H1 (cell line): ENCODE data around the gene TNC. TPM values are rescaled to one million over a fixed set of nuclear protein-coding genes. Genes with fewer than 3 reads are reported as not detected.

ENCODE experiments used
- CTCF ChIA-PET: fragments of 300-600 bp; sonication (Branson Sonifier 250); formaldehyde crosslinking; loops from one replicate; lab custom pipeline; 2021; ENCODE audit not compliant: partially characterized antibody; lab: Charles Lee
- POLR2A ChIA-PET: fragments of 300-600 bp; sonication (Branson Sonifier 250); formaldehyde crosslinking; loops from one replicate; lab custom pipeline; 2021; ENCODE audit warnings: inconsistent platforms; ENCODE audit not compliant: partially characterized antibody; lab: Charles Lee
- DNase-seq, 2 experiments: peaks; one replicate each; pipeline versions ENCODE4 v3.0.0 to v3.0.0-alpha.2; 2010 to 2022; ENCODE audit warnings: low spot score in 2 of 2, low read depth in 1 of 2, mixed read lengths in 1 of 2
- FAIRE-seq: peaks from 2 replicates; lab custom pipeline; 2011; peaks lifted over from hg19 to GRCh38; lab: Jason Lieb, UNC
- H2AFZ ChIP-seq: 2 replicates; pipeline ENCODE4 v1.8.1; 2012; ENCODE audit warnings: low read length, inconsistent platforms
- H2AK5ac ChIP-seq: 2 replicates; pipeline ENCODE4 v1.6.1; 2013; ENCODE audit warnings: low read depth, low read length
- H2BK120ac ChIP-seq: replicated peaks from 2 replicates; pipeline ENCODE3; 2013; ENCODE audit warnings: low read depth, low read length, inconsistent platforms
- H2BK12ac ChIP-seq: 2 replicates; pipeline ENCODE4 v1.6.1; 2013; ENCODE audit warnings: low read depth, low read length
- H2BK15ac ChIP-seq: 2 replicates; pipeline ENCODE4 v1.6.1; 2013; ENCODE audit warnings: low read length
- H2BK20ac ChIP-seq: 2 replicates; pipeline ENCODE4 v1.6.1; 2013; ENCODE audit warnings: low read length
- H2BK5ac ChIP-seq: 2 replicates; pipeline ENCODE4 v1.6.1; 2013; ENCODE audit warnings: low read depth, low read length
- H3K14ac ChIP-seq: 2 replicates; pipeline ENCODE4 v1.6.1; 2013; ENCODE audit warnings: inconsistent platforms; ENCODE audit not compliant: insufficient read length
- H3K18ac ChIP-seq: 2 replicates; pipeline ENCODE4 v1.6.1; 2013; ENCODE audit warnings: low read length; ENCODE audit errors: extremely low read depth
- H3K23ac ChIP-seq: 2 replicates; pipeline ENCODE4 v1.6.1; 2013; ENCODE audit warnings: inconsistent platforms; ENCODE audit not compliant: insufficient read length
- H3K23me2 ChIP-seq: 2 replicates; pipeline ENCODE4 v1.6.1; 2013; ENCODE audit warnings: low read depth, low read length
- H3K27ac ChIP-seq: 2 replicates; pipeline ENCODE4 v1.6.1; 2011; ENCODE audit warnings: low read depth, low read length, inconsistent platforms
- H3K27me3 ChIP-seq, 4 experiments: replicated peaks in 1 of 4; 1 replicate in 1 of 4; 2 replicates in 3 of 4; pipeline versions ENCODE4 v1.6.1 to v1.8.1; 2011 to 2013; ENCODE audit warnings: low read length in 3 of 4, mild to moderate bottlenecking in 3 of 4, inconsistent platforms in 2 of 4, mixed read lengths in 2 of 4, moderate library complexity in 1 of 4; ENCODE audit not compliant: control insufficient read depth in 3 of 4, insufficient read depth in 3 of 4; ENCODE audit errors: extremely low read depth in 1 of 4
- H3K36me3 ChIP-seq, 4 experiments: 2 replicates each; pipeline versions ENCODE4 v1.6.1 to v1.8.1; 2011 to 2013; ENCODE audit warnings: mild to moderate bottlenecking in 4 of 4, low read length in 3 of 4, moderate library complexity in 2 of 4, control low read depth in 1 of 4, inconsistent platforms in 1 of 4; ENCODE audit not compliant: insufficient read depth in 4 of 4, control insufficient read depth in 2 of 4
- H3K4ac ChIP-seq: replicated peaks from 2 replicates; pipeline ENCODE3; 2013; ENCODE audit warnings: low read length, low read depth, mixed read lengths, inconsistent platforms; ENCODE audit not compliant: insufficient read length
- H3K4me1 ChIP-seq, 4 experiments: replicated peaks in 1 of 4; 1 replicate in 1 of 4; 2 replicates in 3 of 4; pipeline versions ENCODE4 v1.6.1 to v1.8.1; 2011 to 2013; ENCODE audit warnings: low read length in 3 of 4, inconsistent platforms in 2 of 4, mixed read lengths in 1 of 4; ENCODE audit not compliant: insufficient read depth in 4 of 4, control insufficient read depth in 3 of 4
- H3K4me2 ChIP-seq, 2 experiments: 2 replicates each; pipeline versions ENCODE4 v1.6.1 to v1.8.1; 2011 to 2013; ENCODE audit warnings: low read depth in 2 of 2, low read length in 2 of 2, control low read depth in 1 of 2, inconsistent platforms in 1 of 2, mild to moderate bottlenecking in 1 of 2; ENCODE audit not compliant: insufficient read depth in 1 of 2
- H3K4me3 ChIP-seq, 4 experiments: fragments of 200-600, 300-600 bp in 1 of 4; sonication (generic), shearing (Covaris generic), sonication (Bioruptor Twin) in 1 of 4; 2 replicates each; pipeline versions ENCODE4 v1.5.1 to v1.8.1; 2011 to 2016; ENCODE audit warnings: low read length in 4 of 4, low read depth in 3 of 4, control low read depth in 2 of 4, inconsistent platforms in 2 of 4, mild to moderate bottlenecking in 2 of 4, mixed read lengths in 1 of 4, moderate library complexity in 1 of 4; ENCODE audit not compliant: insufficient read depth in 2 of 4; ENCODE audit errors: extremely low read depth in 1 of 4
- H3K56ac ChIP-seq: replicated peaks from 2 replicates; pipeline ENCODE3; 2013; ENCODE audit warnings: low read depth, mild to moderate bottlenecking, mixed read lengths, low read length, inconsistent platforms; ENCODE audit not compliant: insufficient read length
- H3K79me1 ChIP-seq: 2 replicates; pipeline ENCODE4 v1.6.1; 2013; ENCODE audit warnings: low read depth, low read length, control low read depth
- H3K79me2 ChIP-seq, 2 experiments: 2 replicates each; pipeline versions ENCODE4 v1.6.1 to v1.8.1; 2012 to 2013; ENCODE audit warnings: low read length in 2 of 2, mild to moderate bottlenecking in 2 of 2, inconsistent platforms in 1 of 2; ENCODE audit not compliant: insufficient read depth in 2 of 2, control insufficient read depth in 1 of 2
- H3K9ac ChIP-seq, 4 experiments: replicated peaks in 1 of 4; 1 replicate in 1 of 4; 2 replicates in 3 of 4; pipeline versions ENCODE4 v1.6.1 to v1.8.1; 2011 to 2013; ENCODE audit warnings: low read depth in 3 of 4, low read length in 3 of 4, control low read depth in 2 of 4, mild to moderate bottlenecking in 2 of 4, moderate library complexity in 2 of 4, inconsistent platforms in 1 of 4; ENCODE audit errors: extremely low read depth in 1 of 4
- H3K9me3 ChIP-seq, 2 experiments: 2 replicates each; pipeline versions ENCODE4 v1.6.1 to v1.8.1; 2012 to 2013; ENCODE audit warnings: mild to moderate bottlenecking in 2 of 2, moderate library complexity in 2 of 2, control low read depth in 1 of 2, inconsistent platforms in 1 of 2, low read depth in 1 of 2, low read length in 1 of 2, mixed read lengths in 1 of 2; ENCODE audit not compliant: insufficient read depth in 2 of 2
- H4K20me1 ChIP-seq, 2 experiments: replicated peaks in 1 of 2; 2 replicates each; pipeline versions ENCODE3 to v1.8.1; 2011 to 2013; ENCODE audit warnings: inconsistent platforms in 2 of 2, low read length in 2 of 2, mild to moderate bottlenecking in 1 of 2; ENCODE audit not compliant: insufficient read depth in 2 of 2, control insufficient read depth in 1 of 2
- H4K5ac ChIP-seq: 2 replicates; pipeline ENCODE4 v1.6.1; 2013; ENCODE audit warnings: low read length, low read depth, mixed read lengths, inconsistent platforms; ENCODE audit not compliant: insufficient read length
- H4K8ac ChIP-seq: 2 replicates; pipeline ENCODE4 v1.8.0; 2013; ENCODE audit warnings: mild to moderate bottlenecking, moderate library complexity, low read length, inconsistent platforms; ENCODE audit not compliant: insufficient read depth; ENCODE audit errors: extremely low read depth
- H4K91ac ChIP-seq: replicated peaks from 2 replicates; pipeline ENCODE3; 2013; ENCODE audit warnings: low read length, mixed read lengths, inconsistent platforms; ENCODE audit not compliant: insufficient read length
- BRCA1 ChIP-seq: IDR thresholded peaks from 2 replicates; pipeline ENCODE4 v1.6.1; 2012; ENCODE audit warnings: low read depth, low read length, improper control_type of control experiment
- CTBP2 ChIP-seq: IDR thresholded peaks from 2 replicates; pipeline ENCODE4 v1.7.0; 2011; ENCODE audit warnings: borderline replicate concordance, mild to moderate bottlenecking, moderate library complexity, mixed read lengths, low read length; ENCODE audit not compliant: insufficient read depth, insufficient read length
- NRF1 ChIP-seq: IDR thresholded peaks from 2 replicates; pipeline ENCODE4 v1.6.1; 2011; ENCODE audit warnings: mild to moderate bottlenecking, low read depth, low read length, improper control_type of control experiment
- WGBS, 2 experiments: shearing (Covaris generic) in 1 of 2; methylation state at CpG; one replicate each; pipeline versions ENCODE4 v1.1.6 to v1.1.7; 2013 to 2015; ENCODE audit warnings: low lambda C conversion rate in 2 of 2, mixed read lengths in 2 of 2, inconsistent platforms in 1 of 2, low coverage in 1 of 2, missing lambda C conversion rate in 1 of 2; ENCODE audit not compliant: insufficient replicate concordance in 2 of 2, insufficient coverage in 1 of 2, insufficient read length in 1 of 2; ENCODE audit errors: extremely low coverage in 1 of 2, missing lambda C conversion rate in 1 of 2; 5-methylcytosine and 5-hydroxymethylcytosine counted together
- polyA plus RNA-seq, 7 experiments: library from polyadenylated mRNA; depleted of rRNA in 3 of 7; stranded (reverse) in 5 of 7; unstranded in 2 of 7; fragments of >200 nt in 5 of 7; fragments of 200-250 nt in 2 of 7; gene quantifications; 1 replicate in 5 of 7; 2 replicates in 1 of 7; 4 replicates in 1 of 7; pipeline versions ENCODE4 v1.2.1 to v1.2.3, GENCODE V29; 2011 to 2013; ENCODE audit warnings: missing spikeins in 2 of 7, mixed read lengths in 2 of 7
- total RNA-seq: library from RNA; stranded (reverse); fragmentation: NEBNext Ultra II Directional; extraction: Animal tissue kit (Norgen Biotek cat#: 25700); gene quantifications from 2 replicates; pipeline ENCODE4 v1.2.1, GENCODE V29; 2021

The TNC gene
- total and polyA plus RNA-seq, 2 of the 8 experiments (the other 6 are each of a cell fraction or from before 2014, with no cell fraction given): 6.2 to 11.4 TPM

GRCh38 chr9:114981063-114981462 lies 136.9 kb downstream of the TNC start:
- Histone ChIP-seq H3K27me3 (no peaks in the 10 kb centered on the region; a peak in 3 of 7 replicates), H3K56ac (no peak overlapping the region), H3K4me1 (no peaks in the 10 kb centered on the region), H3K14ac (no peak overlapping the region), H3K4me2 (no peak overlapping the region), H2BK120ac (no peak overlapping the region), H2AK5ac (no peak overlapping the region), H3K27ac (no peak overlapping the region), H4K5ac (no peak overlapping the region), H3K23ac (no peak overlapping the region), H2AFZ (no peak overlapping the region), H3K36me3 (no peaks in the 10 kb centered on the region), H3K18ac (no peak overlapping the region), H3K79me1 (no peaks in the 10 kb centered on the region), H2BK5ac (no peak overlapping the region), H3K9ac (no peak overlapping the region), H3K23me2 (no peaks in the 10 kb centered on the region), H2BK12ac (no peak overlapping the region), H3K79me2 (no peaks in the 10 kb centered on the region), H3K4ac (no peak overlapping the region), H4K20me1 (no peaks in the 10 kb centered on the region), H4K8ac (no peak overlapping the region), H2BK20ac (no peak overlapping the region), H3K9me3 (no peaks in the 10 kb centered on the region), H2BK15ac (no peak overlapping the region), H3K4me3 (no peak overlapping the region), H4K91ac (no peak overlapping the region)
- WGBS, 2 experiments: 93% methylated on average over 4 of the region's 4 CpGs; no CpG with 5 or more reads in 1 of the 2 experiments
- ChIA-PET CTCF (interaction anchor here (0.8 to 1.7 kb wide), 4 partner anchors 26 to 305 kb away, joined by 3 to 4 read pairs (median 3); no protein-coding TSS in a partner anchor), POLR2A (no interaction called here)
- no peak for FAIRE-seq
- DNase-seq: no peak
- no peak for TF ChIP-seq NRF1
- TF ChIP-seq CTBP2: no peak
- TF ChIP-seq BRCA1: no peak
